Measurements from ENCODE around the gene WDR38. TPM values are rescaled to one million over a fixed set of nuclear protein-coding genes. Genes with fewer than 3 reads are reported as not detected.

The WDR38 gene
- total and polyA plus RNA-seq, 2 of the 13 experiments (the other 11 are each of a cell fraction or from before 2014, with no cell fraction given) = not detected

- TF ChIP-seq CC2D1A (CRISPR knock-in tag; IDR thresholded peaks at IDR 0.05) (no peak), FUBP1 (CRISPR knock-in tag; IDR thresholded peaks at IDR 0.05; ENCODE audit: borderline replicate concordance) (peak; percentile 83; the same call in 1 of the 2 replicates), ZFP36 (IDR thresholded peaks at IDR 0.05; ENCODE audit: borderline replicate concordance, low read depth, low read length, partially characterized antibody) (no peak), GFI1 (CRISPR knock-in tag; IDR thresholded peaks at IDR 0.05; ENCODE audit: borderline replicate concordance) (0 out of 2 replicates have a peak, but pooled peaks have one; percentile 34), FOXJ3 (CRISPR knock-in tag; IDR thresholded peaks at IDR 0.05; ENCODE audit: borderline replicate concordance) (0 out of 2 replicates have a peak, but pooled peaks have one; percentile 35), SIN3A (IDR thresholded peaks at IDR 0.05; ENCODE audit: borderline replicate concordance, low read depth, low read length) (peak; percentile 53; the same call in 1 of the 2 replicates), ZNF549 (CRISPR knock-in tag; IDR thresholded peaks at IDR 0.05) (no peak), KIAA2018 (CRISPR knock-in tag; IDR thresholded peaks at IDR 0.05; ENCODE audit: borderline replicate concordance) (peak; percentile 88; the same call in 1 of the 2 replicates), JDP2 (CRISPR knock-in tag; IDR thresholded peaks at IDR 0.05; ENCODE audit: borderline replicate concordance) (no peak), ADNP (CRISPR knock-in tag; IDR thresholded peaks at IDR 0.05) (no peak), ZSCAN21 (CRISPR knock-in tag; IDR thresholded peaks at IDR 0.05; ENCODE audit: borderline replicate concordance) (0 out of 2 replicates have a peak, but pooled peaks have one; percentile 43), ZNF446 (CRISPR knock-in tag; IDR thresholded peaks at IDR 0.05) (peak; percentile 59; the same call in 1 of the 2 replicates), TBP (CRISPR knock-in tag; IDR thresholded peaks at IDR 0.05) (no peak), REPIN1 (CRISPR knock-in tag; IDR thresholded peaks at IDR 0.05; ENCODE audit: borderline replicate concordance, low read depth) (peak; percentile 89), ZNF225 (CRISPR knock-in tag; IDR thresholded peaks at IDR 0.05) (no peak), HOXA9 (CRISPR knock-in tag; IDR thresholded peaks at IDR 0.05; ENCODE audit: borderline replicate concordance) (0 out of 2 replicates have a peak, but pooled peaks have one; percentile 24), ATAD3A (CRISPR knock-in tag; IDR thresholded peaks at IDR 0.05) (no peak), CBX1 (IDR thresholded peaks at IDR 0.05; ENCODE audit: low read depth) (peak; percentile 64), ZNF780A (CRISPR knock-in tag; IDR thresholded peaks at IDR 0.05) (peak; percentile 67; the same call in 1 of the 2 replicates)
Measured at GRCh38 chr9:124861342-124862229, 8.3 kb downstream of the WDR38 start, which contains the start of the genes ARPC5L and RPL35 (continued).
